SK-N-SH (cell line): Measurements from ENCODE around the gene NDC80. TPM values are rescaled to one million over a fixed set of nuclear protein-coding genes. Genes with fewer than 3 reads are reported as not detected.

ENCODE experiments used
- CTCF ChIA-PET: fragments of 300-600, 350-600 bp; formaldehyde crosslinking; extraction: SDS; loops from one replicate; lab custom pipeline; 2021; lab: Yijun Ruan, JAX
- POLR2A ChIA-PET: fragments of 350-600 bp; sonication (Branson Sonifier 250); formaldehyde crosslinking; extraction: SDS; loops from one replicate; lab custom pipeline; 2020; ENCODE audit warnings: antibody characterized with exemption, inconsistent platforms; lab: Yijun Ruan, JAX
- DNase-seq: peaks from one replicate; pipeline ENCODE4 v3.0.0; 2012
- H2AFZ ChIP-seq: fragments of 200-600 bp; sonication (generic); 2 replicates; pipeline ENCODE4 v1.8.1; 2016; ENCODE audit warnings: antibody characterized with exemption, mild to moderate bottlenecking, low read depth
- H3F3A ChIP-seq: fragments of 200-600 bp; sonication (generic); replicated peaks from 2 replicates; pipeline ENCODE3; 2016; ENCODE audit warnings: antibody characterized with exemption, mild to moderate bottlenecking; ENCODE audit not compliant: insufficient read depth
- H3K27ac ChIP-seq, 2 experiments: fragments of 200-500 bp in 1 of 2; fragments of 200-600 bp in 1 of 2; sonication (Bioruptor generic) in 1 of 2; sonication (generic), shearing (Covaris generic) in 1 of 2; 2 replicates each; pipeline versions ENCODE4 v1.5.1 to v1.6.1; 2014 to 2016; ENCODE audit warnings: low read depth in 2 of 2, inconsistent platforms in 1 of 2, low read length in 1 of 2, mild to moderate bottlenecking in 1 of 2, mixed read lengths in 1 of 2
- H3K27me3 ChIP-seq: fragments of 200-600 bp; sonication (generic), shearing (Covaris generic); 2 replicates; pipeline ENCODE4 v1.6.1; 2016; ENCODE audit warnings: mixed run types; ENCODE audit not compliant: insufficient read depth
- H3K36me3 ChIP-seq, 2 experiments: fragments of 200-500 bp in 1 of 2; fragments of 200-600 bp in 1 of 2; sonication (Bioruptor generic) in 1 of 2; sonication (generic) in 1 of 2; replicated peaks in 1 of 2; 2 replicates each; pipeline versions ENCODE3 to v1.5.1; 2014 to 2016; ENCODE audit warnings: low read length in 1 of 2, mild to moderate bottlenecking in 1 of 2; ENCODE audit not compliant: insufficient read depth in 2 of 2, control insufficient read depth in 1 of 2
- H3K4me1 ChIP-seq, 2 experiments: fragments of 200-500 bp in 1 of 2; fragments of 200-600 bp in 1 of 2; sonication (Bioruptor generic) in 1 of 2; sonication (generic), shearing (Covaris generic) in 1 of 2; 2 replicates each; pipeline versions ENCODE4 v1.5.1 to v1.6.1; 2014 to 2016; ENCODE audit warnings: low read depth in 1 of 2, low read length in 1 of 2, mixed run types in 1 of 2; ENCODE audit not compliant: insufficient read depth in 2 of 2, control insufficient read depth in 1 of 2
- H3K4me2 ChIP-seq: fragments of 200-600 bp; sonication (generic), shearing (Covaris generic); 2 replicates; pipeline ENCODE4 v1.6.1; 2017; ENCODE audit warnings: mixed run types
- H3K4me3 ChIP-seq, 2 experiments: fragments of 200-500 bp in 1 of 2; fragments of 200-600 bp in 1 of 2; sonication (Bioruptor generic) in 1 of 2; sonication (generic), shearing (Covaris generic) in 1 of 2; 2 replicates each; pipeline versions ENCODE4 v1.5.1 to v1.8.1; 2014 to 2016; ENCODE audit warnings: low read depth in 2 of 2, inconsistent platforms in 1 of 2, low read length in 1 of 2, mild to moderate bottlenecking in 1 of 2, mixed read lengths in 1 of 2, moderate library complexity in 1 of 2
- H3K79me2 ChIP-seq: fragments of 200-600 bp; sonication (generic); 2 replicates; pipeline ENCODE4 v1.8.1; 2017; ENCODE audit warnings: mild to moderate bottlenecking; ENCODE audit not compliant: insufficient read depth
- H3K9ac ChIP-seq: fragments of 200-600 bp; sonication (generic); 2 replicates; pipeline ENCODE4 v1.6.1; 2017; ENCODE audit warnings: mixed run types
- H3K9me2 ChIP-seq: fragments of 200-600 bp; sonication (generic); 2 replicates; pipeline ENCODE4 v1.6.1; 2017; ENCODE audit warnings: mixed run types
- H3K9me3 ChIP-seq: fragments of 200-600 bp; sonication (generic); 2 replicates; pipeline ENCODE4 v1.6.1; 2017; ENCODE audit warnings: mixed run types, mild to moderate bottlenecking, moderate library complexity
- H4K20me1 ChIP-seq: fragments of 200-600 bp; sonication (generic); 2 replicates; pipeline ENCODE4 v1.6.1; 2017; ENCODE audit warnings: mild to moderate bottlenecking, mixed run types; ENCODE audit not compliant: insufficient read depth
- ELF1 ChIP-seq: IDR thresholded peaks from 2 replicates; pipeline ENCODE4 v1.4.0; 2012
- FOXJ3 ChIP-seq: sonication (generic); formaldehyde crosslinking; IDR thresholded peaks from 2 replicates; pipeline ENCODE4 v1.5.1; 2020; ENCODE audit warnings: mild to moderate bottlenecking, missing genetic modification reagents
- GABPA ChIP-seq: IDR thresholded peaks from 2 replicates; pipeline ENCODE4 v1.4.0; 2012; ENCODE audit warnings: low read depth, mild to moderate bottlenecking
- JUND ChIP-seq: IDR thresholded peaks from 2 replicates; pipeline ENCODE4 v1.4.0; 2012
- MEF2A ChIP-seq: IDR thresholded peaks from 2 replicates; pipeline ENCODE4 v1.4.0; 2012; ENCODE audit warnings: low read depth, borderline replicate concordance
- MXI1 ChIP-seq: IDR thresholded peaks from 2 replicates; pipeline ENCODE4 v1.6.1; 2012; ENCODE audit warnings: mild to moderate bottlenecking, low read depth, low read length, improper control_type of control experiment
- POLR2AphosphoS5 ChIP-seq: IDR thresholded peaks from 2 replicates; pipeline ENCODE4 v1.6.1; 2012; ENCODE audit warnings: low read depth, low read length
- RFX5 ChIP-seq: IDR thresholded peaks from 2 replicates; pipeline ENCODE4 v1.6.1; 2012; ENCODE audit warnings: mild to moderate bottlenecking, improper control_type of control experiment, low read length
- SMC3 ChIP-seq: IDR thresholded peaks from 2 replicates; pipeline ENCODE4 v1.6.1; 2012; ENCODE audit warnings: low read depth, low read length, improper control_type of control experiment
- TCF12 ChIP-seq: IDR thresholded peaks from 2 replicates; pipeline ENCODE4 v1.4.0; 2012
- WGBS: methylation state at CpG from one replicate; pipeline ENCODE4 v1.1.6; 2017; ENCODE audit warnings: low lambda C conversion rate; 5-methylcytosine and 5-hydroxymethylcytosine counted together
- polyA plus RNA-seq, 3 experiments: library from polyadenylated mRNA; depleted of rRNA; stranded (reverse); fragments of >200 nt; gene quantifications; 2 replicates each; pipeline ENCODE4 v1.2.3, GENCODE V29; 2012
- TF ChIP-seq, protein P1 (sequence below): IDR thresholded peaks from 2 replicates; pipeline ENCODE4 v1.4.0; 2012; ENCODE audit warnings: low read depth, borderline replicate concordance
- TF ChIP-seq, protein P2 (sequence below): fragments of 200-600 bp; sonication (generic); IDR thresholded peaks from 2 replicates; pipeline ENCODE4 v1.6.1; 2017; ENCODE audit warnings: antibody characterized with exemption, mild to moderate bottlenecking, moderate library complexity
- TF ChIP-seq, protein P3 (sequence below): IDR thresholded peaks from 2 replicates; pipeline ENCODE4; 2012
- TF ChIP-seq, protein P4 (sequence below): IDR thresholded peaks from 2 replicates; pipeline ENCODE4 v1.4.0; 2012; ENCODE audit warnings: low read depth
- TF ChIP-seq, protein P5 (sequence below): IDR thresholded peaks from 2 replicates; pipeline ENCODE4 v1.4.0; 2012; ENCODE audit warnings: low read depth, borderline replicate concordance

The NDC80 gene
- polyA plus RNA-seq, 1 of the 3 experiments (the other 2 are of a cell fraction) = 11.3 TPM

DNA sequence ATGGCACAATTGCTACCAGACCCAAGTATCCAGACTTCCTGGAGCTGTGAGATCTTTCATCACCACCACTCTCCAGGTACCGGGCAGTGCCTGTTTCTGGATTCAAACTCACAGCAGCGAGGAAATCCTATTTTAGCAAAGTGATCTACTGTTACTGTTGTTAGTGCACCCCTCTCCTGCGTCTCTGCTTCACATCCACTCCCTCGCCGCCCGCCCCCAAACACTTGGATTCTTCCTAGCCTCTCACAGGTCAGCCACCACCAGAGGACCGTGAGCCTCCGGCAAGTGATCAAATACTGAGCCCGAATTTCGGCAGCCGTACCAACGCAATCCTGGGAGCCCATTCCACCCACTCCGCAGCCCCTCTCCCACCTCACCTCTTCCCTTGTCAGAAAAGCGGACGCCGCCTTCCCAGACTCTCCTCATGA, 571 bp upstream of the NDC80 start:
- POLR2A ChIA-PET = interaction anchor here (1.2 kb wide), 1 partner anchor 12 kb away, joined by 3 read pairs; no protein-coding TSS in a partner anchor
- peaks cover 4% of the 10 kb centered on the region for H3F3A ChIP-seq
- no peaks in the 10 kb centered on the region for H3K27me3 ChIP-seq
- H3K4me1 ChIP-seq = peaks cover 10 to 20% of the 10 kb centered on the region in 2 experiments; a peak in 3 of 4 replicates
- H3K79me2 ChIP-seq = peaks cover 79% of the 10 kb centered on the region
- DNase-seq = peak; percentile 77
- H3K4me3 ChIP-seq = peak overlapping the region; percentile 69 to 97
- peak overlapping the region; percentile 97 for H2AFZ ChIP-seq
- H3K9me3 ChIP-seq = no peaks in the 10 kb centered on the region
- H3K4me2 ChIP-seq = peak overlapping the region; percentile 94
- TF ChIP-seq, protein P1, sequence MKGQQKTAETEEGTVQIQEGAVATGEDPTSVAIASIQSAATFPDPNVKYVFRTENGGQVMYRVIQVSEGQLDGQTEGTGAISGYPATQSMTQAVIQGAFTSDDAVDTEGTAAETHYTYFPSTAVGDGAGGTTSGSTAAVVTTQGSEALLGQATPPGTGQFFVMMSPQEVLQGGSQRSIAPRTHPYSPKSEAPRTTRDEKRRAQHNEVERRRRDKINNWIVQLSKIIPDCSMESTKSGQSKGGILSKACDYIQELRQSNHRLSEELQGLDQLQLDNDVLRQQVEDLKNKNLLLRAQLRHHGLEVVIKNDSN = no peak
- TF ChIP-seq, protein P2, sequence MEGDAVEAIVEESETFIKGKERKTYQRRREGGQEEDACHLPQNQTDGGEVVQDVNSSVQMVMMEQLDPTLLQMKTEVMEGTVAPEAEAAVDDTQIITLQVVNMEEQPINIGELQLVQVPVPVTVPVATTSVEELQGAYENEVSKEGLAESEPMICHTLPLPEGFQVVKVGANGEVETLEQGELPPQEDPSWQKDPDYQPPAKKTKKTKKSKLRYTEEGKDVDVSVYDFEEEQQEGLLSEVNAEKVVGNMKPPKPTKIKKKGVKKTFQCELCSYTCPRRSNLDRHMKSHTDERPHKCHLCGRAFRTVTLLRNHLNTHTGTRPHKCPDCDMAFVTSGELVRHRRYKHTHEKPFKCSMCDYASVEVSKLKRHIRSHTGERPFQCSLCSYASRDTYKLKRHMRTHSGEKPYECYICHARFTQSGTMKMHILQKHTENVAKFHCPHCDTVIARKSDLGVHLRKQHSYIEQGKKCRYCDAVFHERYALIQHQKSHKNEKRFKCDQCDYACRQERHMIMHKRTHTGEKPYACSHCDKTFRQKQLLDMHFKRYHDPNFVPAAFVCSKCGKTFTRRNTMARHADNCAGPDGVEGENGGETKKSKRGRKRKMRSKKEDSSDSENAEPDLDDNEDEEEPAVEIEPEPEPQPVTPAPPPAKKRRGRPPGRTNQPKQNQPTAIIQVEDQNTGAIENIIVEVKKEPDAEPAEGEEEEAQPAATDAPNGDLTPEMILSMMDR = peak; percentile 20
- CTCF ChIA-PET = interaction anchor here (1.0 to 1.5 kb wide), 2 partner anchors 17 to 675 kb away, joined by 3 to 4 read pairs; no protein-coding TSS in a partner anchor
- 0 out of 2 replicates have a peak, but pooled peaks cover 3% of the 10 kb centered on the region for H3K9me2 ChIP-seq
- H3K36me3 ChIP-seq = peaks cover 10 to 15% of the 10 kb centered on the region in 2 experiments
- H3K9ac ChIP-seq = peak overlapping the region; percentile 95
- peak overlapping the region; percentile 98 for H3K27ac ChIP-seq
- WGBS = 0% methylated on average over 16 of the region's 16 CpGs
- H4K20me1 ChIP-seq = no peaks in the 10 kb centered on the region

DNA sequence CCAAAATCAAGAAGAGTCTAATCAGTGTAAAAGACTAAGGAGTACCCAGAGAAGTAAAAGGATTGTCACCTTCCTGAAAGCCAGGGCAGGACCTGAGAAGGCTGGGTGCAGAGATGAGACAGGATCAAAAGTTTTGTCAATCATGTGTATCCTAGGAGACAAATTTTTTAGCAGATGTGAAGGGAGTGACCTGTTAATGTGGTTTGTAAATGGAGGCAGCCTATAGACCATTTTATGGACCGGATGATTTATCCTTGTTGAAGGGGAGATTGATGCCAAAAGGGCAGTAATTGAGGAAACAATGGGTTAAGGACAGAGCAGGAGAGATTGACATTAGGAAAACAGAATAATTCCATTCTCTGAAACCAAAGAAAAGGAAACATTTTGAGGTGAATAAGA, 813 bp downstream of the NDC80 start:
- no peaks in the 10 kb centered on the region for H3K27me3 ChIP-seq
- H3K27ac ChIP-seq = peak overlapping the region in 1 of 2 experiments; percentile 98; a peak in 3 of 4 replicates
- H3K9ac ChIP-seq = peak overlapping the region; percentile 95
- no peaks in the 10 kb centered on the region for H3K9me2 ChIP-seq
- CTCF ChIA-PET = interaction anchor here (0.8 kb wide), 1 partner anchor 26 kb away, joined by 4 read pairs; no protein-coding TSS in a partner anchor
- H3K36me3 ChIP-seq = peaks cover 9 to 16% of the 10 kb centered on the region in 2 experiments
- H3K4me3 ChIP-seq = peak overlapping the region; percentile 69 to 97
- no peaks in the 10 kb centered on the region for H3K9me3 ChIP-seq
- TF ChIP-seq JUND (no peak), MXI1 (no peak), POLR2AphosphoS5 (no peak), ELF1 (no peak), RFX5 (no peak), TCF12 (no peak), MEF2A (no peak), SMC3 (no peak), FOXJ3 (CRISPR knock-in tag) (no peak), GABPA (no peak)
- TF ChIP-seq, protein P1 = no peak
- TF ChIP-seq, protein P3, sequence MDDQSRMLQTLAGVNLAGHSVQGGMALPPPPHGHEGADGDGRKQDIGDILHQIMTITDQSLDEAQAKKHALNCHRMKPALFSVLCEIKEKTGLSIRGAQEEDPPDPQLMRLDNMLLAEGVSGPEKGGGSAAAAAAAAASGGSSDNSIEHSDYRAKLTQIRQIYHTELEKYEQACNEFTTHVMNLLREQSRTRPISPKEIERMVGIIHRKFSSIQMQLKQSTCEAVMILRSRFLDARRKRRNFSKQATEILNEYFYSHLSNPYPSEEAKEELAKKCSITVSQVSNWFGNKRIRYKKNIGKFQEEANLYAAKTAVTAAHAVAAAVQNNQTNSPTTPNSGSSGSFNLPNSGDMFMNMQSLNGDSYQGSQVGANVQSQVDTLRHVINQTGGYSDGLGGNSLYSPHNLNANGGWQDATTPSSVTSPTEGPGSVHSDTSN = no peak
- TF ChIP-seq, protein P4, sequence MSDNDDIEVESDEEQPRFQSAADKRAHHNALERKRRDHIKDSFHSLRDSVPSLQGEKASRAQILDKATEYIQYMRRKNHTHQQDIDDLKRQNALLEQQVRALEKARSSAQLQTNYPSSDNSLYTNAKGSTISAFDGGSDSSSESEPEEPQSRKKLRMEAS = no peak
- TF ChIP-seq, protein P5, sequence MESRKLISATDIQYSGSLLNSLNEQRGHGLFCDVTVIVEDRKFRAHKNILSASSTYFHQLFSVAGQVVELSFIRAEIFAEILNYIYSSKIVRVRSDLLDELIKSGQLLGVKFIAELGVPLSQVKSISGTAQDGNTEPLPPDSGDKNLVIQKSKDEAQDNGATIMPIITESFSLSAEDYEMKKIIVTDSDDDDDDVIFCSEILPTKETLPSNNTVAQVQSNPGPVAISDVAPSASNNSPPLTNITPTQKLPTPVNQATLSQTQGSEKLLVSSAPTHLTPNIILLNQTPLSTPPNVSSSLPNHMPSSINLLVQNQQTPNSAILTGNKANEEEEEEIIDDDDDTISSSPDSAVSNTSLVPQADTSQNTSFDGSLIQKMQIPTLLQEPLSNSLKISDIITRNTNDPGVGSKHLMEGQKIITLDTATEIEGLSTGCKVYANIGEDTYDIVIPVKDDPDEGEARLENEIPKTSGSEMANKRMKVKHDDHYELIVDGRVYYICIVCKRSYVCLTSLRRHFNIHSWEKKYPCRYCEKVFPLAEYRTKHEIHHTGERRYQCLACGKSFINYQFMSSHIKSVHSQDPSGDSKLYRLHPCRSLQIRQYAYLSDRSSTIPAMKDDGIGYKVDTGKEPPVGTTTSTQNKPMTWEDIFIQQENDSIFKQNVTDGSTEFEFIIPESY = no peak
- H4K20me1 ChIP-seq = no peaks in the 10 kb centered on the region
- H3K4me2 ChIP-seq = peak overlapping the region; percentile 94
- 3% methylated on average over 1 of the region's 1 CpG for WGBS
- H2AFZ ChIP-seq = peak overlapping the region; percentile 97
- peaks cover 5% of the 10 kb centered on the region for H3F3A ChIP-seq
- H3K79me2 ChIP-seq = peaks cover 88% of the 10 kb centered on the region
- POLR2A ChIA-PET = no interaction called here
- peaks cover 10 to 20% of the 10 kb centered on the region in 2 experiments; a peak in 3 of 4 replicates for H3K4me1 ChIP-seq
- no peak for DNase-seq
